ENCODE measurements around the gene MNX1.

DNA sequence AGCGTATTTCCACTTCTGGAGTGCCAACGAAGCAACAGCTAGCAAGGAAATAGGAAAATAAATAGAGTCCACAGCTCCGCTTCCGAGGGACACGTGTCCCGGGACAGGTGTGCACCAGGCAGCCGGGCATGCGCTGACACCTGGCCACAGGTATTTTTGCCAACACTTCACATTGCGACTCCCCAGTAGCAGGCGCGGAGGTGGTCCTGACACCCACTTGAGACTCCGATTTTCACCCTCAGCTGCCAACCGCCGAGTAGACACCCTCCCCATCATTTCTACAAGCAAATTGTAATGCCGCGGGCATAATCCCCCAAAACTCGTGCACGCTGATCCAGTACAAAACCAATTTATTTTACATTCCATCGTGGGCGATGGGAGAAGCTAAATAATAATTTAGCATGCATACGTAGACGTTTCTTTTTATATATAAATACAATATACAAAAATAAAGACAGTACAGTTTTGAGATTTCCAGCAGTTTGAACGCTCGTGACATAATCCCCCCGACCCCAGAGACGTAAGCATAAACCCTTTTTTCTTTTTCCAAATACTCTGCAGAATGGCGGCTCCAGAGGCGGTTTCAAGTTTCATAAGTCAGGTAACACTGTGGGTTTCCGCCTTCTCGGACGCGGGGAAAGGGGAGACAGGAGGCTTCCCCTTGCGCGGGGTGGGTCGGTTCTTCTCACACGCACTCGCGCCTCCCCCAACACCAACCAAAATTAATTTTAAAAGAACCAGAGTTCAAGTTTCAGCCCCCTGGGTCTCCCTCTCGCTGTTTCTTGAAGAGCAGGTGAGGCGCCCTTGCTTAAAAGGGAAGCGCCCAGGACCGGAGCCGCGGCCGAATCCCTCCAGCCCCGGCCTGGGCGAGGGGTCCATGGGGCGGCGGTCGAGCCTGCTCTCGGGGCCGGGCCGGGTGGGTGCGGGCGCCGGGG lies 5.7 kb downstream of the MNX1 start:
- TF ChIP-seq POLR2A (IDR thresholded peaks at IDR 0.05), result no peak
- TF ChIP-seq, protein P1, sequence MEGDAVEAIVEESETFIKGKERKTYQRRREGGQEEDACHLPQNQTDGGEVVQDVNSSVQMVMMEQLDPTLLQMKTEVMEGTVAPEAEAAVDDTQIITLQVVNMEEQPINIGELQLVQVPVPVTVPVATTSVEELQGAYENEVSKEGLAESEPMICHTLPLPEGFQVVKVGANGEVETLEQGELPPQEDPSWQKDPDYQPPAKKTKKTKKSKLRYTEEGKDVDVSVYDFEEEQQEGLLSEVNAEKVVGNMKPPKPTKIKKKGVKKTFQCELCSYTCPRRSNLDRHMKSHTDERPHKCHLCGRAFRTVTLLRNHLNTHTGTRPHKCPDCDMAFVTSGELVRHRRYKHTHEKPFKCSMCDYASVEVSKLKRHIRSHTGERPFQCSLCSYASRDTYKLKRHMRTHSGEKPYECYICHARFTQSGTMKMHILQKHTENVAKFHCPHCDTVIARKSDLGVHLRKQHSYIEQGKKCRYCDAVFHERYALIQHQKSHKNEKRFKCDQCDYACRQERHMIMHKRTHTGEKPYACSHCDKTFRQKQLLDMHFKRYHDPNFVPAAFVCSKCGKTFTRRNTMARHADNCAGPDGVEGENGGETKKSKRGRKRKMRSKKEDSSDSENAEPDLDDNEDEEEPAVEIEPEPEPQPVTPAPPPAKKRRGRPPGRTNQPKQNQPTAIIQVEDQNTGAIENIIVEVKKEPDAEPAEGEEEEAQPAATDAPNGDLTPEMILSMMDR (IDR thresholded peaks at IDR 0.05), result no peak
- TF ChIP-seq EP300 (IDR thresholded peaks at IDR 0.05), result no peak
